ENCODE results near the gene PPP6R3.

Gene PPP6R3

DNA sequence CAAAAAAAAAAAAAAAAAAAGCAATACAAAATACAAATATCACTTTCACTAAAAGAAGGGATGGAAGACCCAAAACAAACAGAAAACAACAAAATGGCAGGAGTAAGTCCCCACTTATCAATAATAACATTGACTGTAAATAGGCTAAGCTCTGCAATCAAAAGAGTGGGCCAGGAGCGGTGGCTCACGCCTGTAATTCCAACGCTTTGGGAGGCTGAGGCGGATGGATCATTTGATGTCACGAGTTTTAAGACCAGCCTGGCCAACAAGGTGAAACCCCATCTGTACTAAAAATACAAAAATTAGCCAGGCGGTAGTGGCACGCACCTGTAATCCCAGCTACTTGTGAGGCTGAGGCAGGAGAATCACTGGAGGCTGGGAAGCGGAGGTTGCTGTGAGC, 9.8 kb upstream of the PPP6R3 start:
- TF ChIP-seq SNAI2 (CRISPR knock-in tag; IDR thresholded peaks at IDR 0.05): no peak
- TF ChIP-seq RARB (CRISPR knock-in tag; IDR thresholded peaks at IDR 0.05): no peak
- no peak for TF ChIP-seq ZC3H10 (CRISPR knock-in tag; IDR thresholded peaks at IDR 0.05)
- TF ChIP-seq ISL1 (CRISPR knock-in tag; IDR thresholded peaks at IDR 0.05): no peak
- no peak for TF ChIP-seq ZNF565 (CRISPR knock-in tag; conservative IDR thresholded peaks at IDR 0.05; ENCODE audit: low read depth)
- TF ChIP-seq OSR1 (CRISPR knock-in tag; IDR thresholded peaks at IDR 0.05): no peak
- TF ChIP-seq ZFP3 (CRISPR knock-in tag; IDR thresholded peaks at IDR 0.05): no peak
- no peak for TF ChIP-seq CSDC2 (CRISPR knock-in tag; IDR thresholded peaks at IDR 0.05)
- no peak for TF ChIP-seq CSRNP3 (CRISPR knock-in tag; IDR thresholded peaks at IDR 0.05)
- TF ChIP-seq POU6F1 (CRISPR knock-in tag; IDR thresholded peaks at IDR 0.05; ENCODE audit: borderline replicate concordance, low read depth): no peak
- TF ChIP-seq ZNF8 (CRISPR knock-in tag; IDR thresholded peaks at IDR 0.05): no peak
- no peak for TF ChIP-seq GLIS3 (CRISPR knock-in tag; IDR thresholded peaks at IDR 0.05)
- no peak for TF ChIP-seq ARNTL (CRISPR knock-in tag; IDR thresholded peaks at IDR 0.05; ENCODE audit: borderline replicate concordance, low read depth)
- TF ChIP-seq, protein P1, sequence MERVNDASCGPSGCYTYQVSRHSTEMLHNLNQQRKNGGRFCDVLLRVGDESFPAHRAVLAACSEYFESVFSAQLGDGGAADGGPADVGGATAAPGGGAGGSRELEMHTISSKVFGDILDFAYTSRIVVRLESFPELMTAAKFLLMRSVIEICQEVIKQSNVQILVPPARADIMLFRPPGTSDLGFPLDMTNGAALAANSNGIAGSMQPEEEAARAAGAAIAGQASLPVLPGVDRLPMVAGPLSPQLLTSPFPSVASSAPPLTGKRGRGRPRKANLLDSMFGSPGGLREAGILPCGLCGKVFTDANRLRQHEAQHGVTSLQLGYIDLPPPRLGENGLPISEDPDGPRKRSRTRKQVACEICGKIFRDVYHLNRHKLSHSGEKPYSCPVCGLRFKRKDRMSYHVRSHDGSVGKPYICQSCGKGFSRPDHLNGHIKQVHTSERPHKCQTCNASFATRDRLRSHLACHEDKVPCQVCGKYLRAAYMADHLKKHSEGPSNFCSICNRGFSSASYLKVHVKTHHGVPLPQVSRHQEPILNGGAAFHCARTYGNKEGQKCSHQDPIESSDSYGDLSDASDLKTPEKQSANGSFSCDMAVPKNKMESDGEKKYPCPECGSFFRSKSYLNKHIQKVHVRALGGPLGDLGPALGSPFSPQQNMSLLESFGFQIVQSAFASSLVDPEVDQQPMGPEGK (CRISPR knock-in tag; IDR thresholded peaks at IDR 0.05; ENCODE audit: borderline replicate concordance): no peak
- no peak for TF ChIP-seq ZFP30 (CRISPR knock-in tag; IDR thresholded peaks at IDR 0.05)
- no peak for TF ChIP-seq TCF4 (CRISPR knock-in tag; IDR thresholded peaks at IDR 0.05; ENCODE audit: borderline replicate concordance)
- no peak for TF ChIP-seq TSHZ2 (CRISPR knock-in tag; IDR thresholded peaks at IDR 0.05)
- no peak for TF ChIP-seq BACH2 (CRISPR knock-in tag; IDR thresholded peaks at IDR 0.05; ENCODE audit: borderline replicate concordance)
- no peak for TF ChIP-seq PPARA (CRISPR knock-in tag; IDR thresholded peaks at IDR 0.05; ENCODE audit: borderline replicate concordance)

GRCh38 chr11:68454767-68455166, 5.8 kb upstream of the PPP6R3 start:
- TF ChIP-seq ZFP3 (CRISPR knock-in tag; IDR thresholded peaks at IDR 0.05) (no peak), SNAI2 (CRISPR knock-in tag; IDR thresholded peaks at IDR 0.05) (no peak), ZNF70 (CRISPR knock-in tag; IDR thresholded peaks at IDR 0.05) (no peak), BACH2 (CRISPR knock-in tag; IDR thresholded peaks at IDR 0.05; ENCODE audit: borderline replicate concordance) (no peak), POU6F1 (CRISPR knock-in tag; IDR thresholded peaks at IDR 0.05; ENCODE audit: borderline replicate concordance, low read depth) (no peak)
- ATAC-seq: no peak

More for the DNA sequence above, 9.8 kb upstream of the PPP6R3 start:
- no peak for ATAC-seq

GRCh38 chr11:68455485-68455884, 5.1 kb upstream of the PPP6R3 start:
- ATAC-seq: no peak
- TF ChIP-seq ZNF565 (CRISPR knock-in tag; conservative IDR thresholded peaks at IDR 0.05; ENCODE audit: low read depth): no peak
- no peak for TF ChIP-seq POU6F1 (CRISPR knock-in tag; IDR thresholded peaks at IDR 0.05; ENCODE audit: borderline replicate concordance, low read depth)
